ENCODE results near the gene PTPRE.

Gene PTPRE

GRCh38 chr10:128018691-128019090 lies 111.8 kb downstream of the PTPRE start (continued):
- TF ChIP-seq ZNF394 (tag by site-specific recombination; IDR thresholded peaks at IDR 0.05; ENCODE audit: borderline replicate concordance): no peak

- no peaks in the 10 kb centered on the region for H3K4me1 ChIP-seq (ENCODE audit: control insufficient read depth, insufficient read depth, low read length)
- ChIA-PET POLR2A (no interaction called here), CTCF (interaction anchor here (0.6 to 0.7 kb wide), 2 partner anchors 123 to 152 kb away, joined by 3 read pairs; no protein-coding TSS in a partner anchor)
- H3K36me3 ChIP-seq (ENCODE audit: control insufficient read depth in 2 of 2, insufficient read depth in 1 of 2, low read length in 2 of 2): no peaks in the 10 kb centered on the region
- no peak overlapping the region for H3K27ac ChIP-seq (ENCODE audit: extremely low read depth, low read depth, low read length)
- no peaks in the 10 kb centered on the region for H3K9me3 ChIP-seq (ENCODE audit: control insufficient read depth, insufficient read depth, low read depth, low read length)
- no peak overlapping the region for H3K4me3 ChIP-seq (ENCODE audit: low read depth, low read length)
- TF ChIP-seq ZNF510 (tag by site-specific recombination; IDR thresholded peaks at IDR 0.05; ENCODE audit: insufficient replicate concordance) (no peak), ZBTB11 (tag by site-specific recombination; conservative IDR thresholded peaks at IDR 0.05; ENCODE audit: low read depth) (no peak), ZNF600 (tag by site-specific recombination; IDR thresholded peaks at IDR 0.05) (no peak), ZNF658 (tag by site-specific recombination; IDR thresholded peaks at IDR 0.05) (no peak), ZNF580 (tag by site-specific recombination; IDR thresholded peaks at IDR 0.05) (no peak), ZSCAN5A (tag by site-specific recombination; IDR thresholded peaks at IDR 0.05) (no peak), ZNF10 (tag by site-specific recombination; IDR thresholded peaks at IDR 0.05) (no peak), ZNF518A (tag by site-specific recombination; conservative IDR thresholded peaks at IDR 0.05; ENCODE audit: low read depth) (no peak), ZNF530 (tag by site-specific recombination; IDR thresholded peaks at IDR 0.05; ENCODE audit: low read depth) (no peak), ZNF555 (tag by site-specific recombination; conservative IDR thresholded peaks at IDR 0.05) (no peak), ZNF48 (tag by site-specific recombination; IDR thresholded peaks at IDR 0.05) (no peak), ZNF223 (tag by site-specific recombination; IDR thresholded peaks at IDR 0.05) (no peak)
Observed at GRCh38 chr10:128022261-128023196, 115.6 kb downstream of the PTPRE start.
